HCT116 (cell line): ENCODE data around the gene GPRC5D. TPM values are rescaled to one million over a fixed set of nuclear protein-coding genes. Genes with fewer than 3 reads are reported as not detected.

Source experiments
- ATAC-seq: fragments of 200-7000 bp; cut with Tn5 transposase; 2 replicates; pipeline ENCODE4 v1.9.1; 2020; ENCODE audit warnings: mild to moderate bottlenecking, moderate library complexity
- BruUV-seq: library from RNA; stranded (reverse); fragments of 400-500 nt; replicated peaks from 2 replicates; lab custom pipeline; 2021; lab: Mats Ljungman, UMichigan
- CTCF ChIA-PET: fragments of 300-600 bp; sonication (Branson Sonifier 250); formaldehyde crosslinking; loops from one replicate; lab custom pipeline; 2021; ENCODE audit warnings: antibody characterized with exemption; lab: Charles Lee
- POLR2A ChIA-PET: fragments of 300-600, 350-600 bp; sonication (Branson Sonifier 250); formaldehyde crosslinking; loops from one replicate; lab custom pipeline; 2021; ENCODE audit warnings: antibody characterized with exemption; lab: Charles Lee
- RAD21 ChIA-PET, 2 experiments: fragments of 300-600 bp; sonication (Branson Sonifier 250); formaldehyde crosslinking; loops; one replicate each; lab custom pipeline; 2023; ENCODE audit warnings: low total read pairs in 2 of 2; ENCODE audit not compliant: uncharacterized antibody in 2 of 2, unreplicated experiment in 2 of 2, low non-redundant PET in 1 of 2; lab: Charles Lee
- DNase-seq: peaks from one replicate; pipeline ENCODE4 v3.0.0-alpha.2; 2010; ENCODE audit warnings: low read depth, low spot score
- H2AFZ ChIP-seq: fragments of 200-600 bp; shearing (Covaris generic), sonication (generic); 2 replicates; pipeline ENCODE4 v1.6.1; 2017; ENCODE audit warnings: low read depth, mixed run types, mixed read lengths, antibody characterized with exemption, low read length; ENCODE audit not compliant: poor library complexity, severe bottlenecking
- H3K27ac ChIP-seq: 2 replicates; pipeline ENCODE4 v1.5.1; 2012; ENCODE audit warnings: low read depth, low read length
- H3K27me3 ChIP-seq: fragments of 200-600 bp; sonication (generic); 2 replicates; pipeline ENCODE4 v1.6.1; 2016; ENCODE audit warnings: mixed run types, low read length, mixed read lengths; ENCODE audit not compliant: insufficient read depth
- H3K36me3 ChIP-seq, 2 experiments: fragments of 200-500 bp in 1 of 2; fragments of 200-600 bp in 1 of 2; sonication (Bioruptor generic) in 1 of 2; sonication (generic) in 1 of 2; 2 replicates each; pipeline versions ENCODE4 v1.5.1 to v1.6.1; 2014 to 2016; ENCODE audit warnings: low read length in 2 of 2, inconsistent platforms in 1 of 2, mixed read lengths in 1 of 2, mixed run types in 1 of 2; ENCODE audit not compliant: insufficient read depth in 2 of 2, control insufficient read depth in 1 of 2
- H3K4me1 ChIP-seq, 2 experiments: fragments of 200-600 bp in 1 of 2; sonication (generic) in 1 of 2; 2 replicates each; pipeline versions ENCODE4 v1.5.1 to v1.6.1; 2012 to 2017; ENCODE audit warnings: low read length in 2 of 2, inconsistent platforms in 1 of 2, mild to moderate bottlenecking in 1 of 2, mixed read lengths in 1 of 2, mixed run types in 1 of 2, moderate library complexity in 1 of 2; ENCODE audit not compliant: insufficient read depth in 2 of 2, control insufficient read depth in 1 of 2
- H3K4me2 ChIP-seq: fragments of 200-600 bp; sonication (generic); 2 replicates; pipeline ENCODE4 v1.6.1; 2017; ENCODE audit warnings: mixed run types, low read length, mixed read lengths
- H3K4me3 ChIP-seq, 2 experiments: fragments of 200-600 bp in 1 of 2; sonication (generic) in 1 of 2; replicated peaks in 1 of 2; 2 replicates each; pipeline ENCODE4 v1.5.1; 2011 to 2016; ENCODE audit warnings: low read length in 2 of 2, control low read depth in 1 of 2, low read depth in 1 of 2, mild to moderate bottlenecking in 1 of 2, mixed read lengths in 1 of 2, mixed run types in 1 of 2
- H3K79me2 ChIP-seq: fragments of 200-600 bp; sonication (generic); 2 replicates; pipeline ENCODE4 v1.6.1; 2017; ENCODE audit warnings: mild to moderate bottlenecking, mixed run types, low read length, moderate library complexity, mixed read lengths; ENCODE audit not compliant: insufficient read depth
- H3K9ac ChIP-seq: fragments of 200-600 bp; sonication (generic); 2 replicates; pipeline ENCODE4 v1.6.1; 2016; ENCODE audit warnings: low read length, mixed read lengths
- H3K9me2 ChIP-seq: fragments of 200-600 bp; sonication (generic), shearing (Covaris generic); 2 replicates; pipeline ENCODE4 v1.6.1; 2017; ENCODE audit warnings: mixed run types, mild to moderate bottlenecking, moderate library complexity; ENCODE audit not compliant: insufficient read depth
- H3K9me3 ChIP-seq, 2 experiments: fragments of 200-500 bp in 1 of 2; fragments of 200-600 bp in 1 of 2; sonication (Bioruptor generic) in 1 of 2; sonication (generic) in 1 of 2; 2 replicates each; pipeline ENCODE4 v1.6.1; 2014 to 2017; ENCODE audit warnings: low read length in 2 of 2, mixed read lengths in 2 of 2, inconsistent platforms in 1 of 2, low read depth in 1 of 2, mild to moderate bottlenecking in 1 of 2, mixed run types in 1 of 2, moderate library complexity in 1 of 2; ENCODE audit not compliant: control insufficient read depth in 1 of 2, insufficient read depth in 1 of 2
- H4K20me1 ChIP-seq: fragments of 200-600 bp; sonication (generic), shearing (Covaris generic); 2 replicates; pipeline ENCODE4 v1.6.1; 2017; ENCODE audit warnings: mixed run types, mild to moderate bottlenecking, moderate library complexity; ENCODE audit not compliant: insufficient read depth
- EZH2 ChIP-seq: fragments of 200-600 bp; sonication (generic); IDR thresholded peaks from 2 replicates; pipeline ENCODE4 v1.6.1; 2017; ENCODE audit warnings: antibody characterized with exemption, mixed run types
- FOSL1 ChIP-seq: IDR thresholded peaks from 2 replicates; pipeline ENCODE4 v1.6.1; 2012; ENCODE audit warnings: low read depth
- POLR2AphosphoS5 ChIP-seq: IDR thresholded peaks from 2 replicates; pipeline ENCODE4 v1.6.1; 2011; ENCODE audit warnings: mild to moderate bottlenecking, low read depth, low read length, moderate library complexity
- REST ChIP-seq: IDR thresholded peaks from 2 replicates; pipeline ENCODE4 v1.6.1; 2012; ENCODE audit warnings: low read depth
- SIN3A ChIP-seq: IDR thresholded peaks from 2 replicates; pipeline ENCODE4 v1.6.1; 2012; ENCODE audit warnings: low read depth
- TCF7L2 ChIP-seq: IDR thresholded peaks from 2 replicates; pipeline ENCODE4 v1.7.0; 2011; ENCODE audit warnings: borderline replicate concordance, inconsistent platforms; ENCODE audit not compliant: insufficient read depth, insufficient read length; ENCODE audit errors: extremely low read depth
- intact Hi-C: fragments of 100-400 bp; cut with micrococcal nuclease; formaldehyde crosslinking; loops from 2 replicates; pipeline ENCODE4 v1.10.0; 2022
- total RNA-seq: library from RNA; stranded (reverse); gene quantifications from one replicate; pipeline ENCODE4 v1.2.1, GENCODE V29; 2021; ENCODE audit not compliant: unreplicated experiment

Gene GPRC5D
- total RNA-seq, 1 experiment from 2014 or later = not detected

GRCh38 chr12:12979731-12980259 is 27.8 kb upstream of the GPRC5D start:
- DNase-seq = no peak
- Histone ChIP-seq H3K9me2 (no peaks in the 10 kb centered on the region), H3K4me1 (peaks cover 0 to 12% of the 10 kb centered on the region in 2 experiments; a peak in 1 of 4 replicates), H3K27ac (no peak overlapping the region), H3K9me3 (no peaks in the 10 kb centered on the region), H4K20me1 (no peaks in the 10 kb centered on the region), H3K79me2 (no peaks in the 10 kb centered on the region), H2AFZ (no peak overlapping the region), H3K36me3 (peaks cover 7% of the 10 kb centered on the region in 2 experiments; a peak in 3 of 4 replicates), H3K9ac (no peak overlapping the region), H3K4me2 (no peak overlapping the region), H3K4me3 (no peak overlapping the region), H3K27me3 (no peaks in the 10 kb centered on the region)
- BruUV-seq = no TSS peak
- TF ChIP-seq TCF7L2 = no peak
- no peak for TF ChIP-seq POLR2AphosphoS5
- no peak for TF ChIP-seq REST
- no peak for TF ChIP-seq EZH2
- TF ChIP-seq SIN3A = no peak
- no peak for TF ChIP-seq FOSL1
- POLR2A ChIA-PET = no interaction called here
- RAD21 ChIA-PET = interaction anchor here in 1 of 2 experiments (0.6 kb wide), 1 partner anchor 84 kb away, joined by 3 read pairs; no protein-coding TSS in a partner anchor
- CTCF ChIA-PET = no interaction called here
- intact Hi-C loops = loop anchor here (10.0 kb wide), 1 partner anchor 165 kb away; the partner anchor contains the start of gene DDX47
- ATAC-seq = no peak
